GM12874 (cell line): Measurements from ENCODE around the gene KPNA2.

ENCODE experiments used
- TF ChIP-seq, protein P1 (sequence below): IDR thresholded peaks from 2 replicates; pipeline ENCODE4 v1.5.1; 2011; ENCODE audit warnings: low read depth, mild to moderate bottlenecking, control low read depth, low read length, moderate library complexity; ENCODE audit not compliant: insufficient read depth

KPNA2 gene

GRCh38 chr17:68074279-68074678, 38.7 kb downstream of the KPNA2 start:
- TF ChIP-seq, protein P1, sequence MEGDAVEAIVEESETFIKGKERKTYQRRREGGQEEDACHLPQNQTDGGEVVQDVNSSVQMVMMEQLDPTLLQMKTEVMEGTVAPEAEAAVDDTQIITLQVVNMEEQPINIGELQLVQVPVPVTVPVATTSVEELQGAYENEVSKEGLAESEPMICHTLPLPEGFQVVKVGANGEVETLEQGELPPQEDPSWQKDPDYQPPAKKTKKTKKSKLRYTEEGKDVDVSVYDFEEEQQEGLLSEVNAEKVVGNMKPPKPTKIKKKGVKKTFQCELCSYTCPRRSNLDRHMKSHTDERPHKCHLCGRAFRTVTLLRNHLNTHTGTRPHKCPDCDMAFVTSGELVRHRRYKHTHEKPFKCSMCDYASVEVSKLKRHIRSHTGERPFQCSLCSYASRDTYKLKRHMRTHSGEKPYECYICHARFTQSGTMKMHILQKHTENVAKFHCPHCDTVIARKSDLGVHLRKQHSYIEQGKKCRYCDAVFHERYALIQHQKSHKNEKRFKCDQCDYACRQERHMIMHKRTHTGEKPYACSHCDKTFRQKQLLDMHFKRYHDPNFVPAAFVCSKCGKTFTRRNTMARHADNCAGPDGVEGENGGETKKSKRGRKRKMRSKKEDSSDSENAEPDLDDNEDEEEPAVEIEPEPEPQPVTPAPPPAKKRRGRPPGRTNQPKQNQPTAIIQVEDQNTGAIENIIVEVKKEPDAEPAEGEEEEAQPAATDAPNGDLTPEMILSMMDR = no peak

DNA sequence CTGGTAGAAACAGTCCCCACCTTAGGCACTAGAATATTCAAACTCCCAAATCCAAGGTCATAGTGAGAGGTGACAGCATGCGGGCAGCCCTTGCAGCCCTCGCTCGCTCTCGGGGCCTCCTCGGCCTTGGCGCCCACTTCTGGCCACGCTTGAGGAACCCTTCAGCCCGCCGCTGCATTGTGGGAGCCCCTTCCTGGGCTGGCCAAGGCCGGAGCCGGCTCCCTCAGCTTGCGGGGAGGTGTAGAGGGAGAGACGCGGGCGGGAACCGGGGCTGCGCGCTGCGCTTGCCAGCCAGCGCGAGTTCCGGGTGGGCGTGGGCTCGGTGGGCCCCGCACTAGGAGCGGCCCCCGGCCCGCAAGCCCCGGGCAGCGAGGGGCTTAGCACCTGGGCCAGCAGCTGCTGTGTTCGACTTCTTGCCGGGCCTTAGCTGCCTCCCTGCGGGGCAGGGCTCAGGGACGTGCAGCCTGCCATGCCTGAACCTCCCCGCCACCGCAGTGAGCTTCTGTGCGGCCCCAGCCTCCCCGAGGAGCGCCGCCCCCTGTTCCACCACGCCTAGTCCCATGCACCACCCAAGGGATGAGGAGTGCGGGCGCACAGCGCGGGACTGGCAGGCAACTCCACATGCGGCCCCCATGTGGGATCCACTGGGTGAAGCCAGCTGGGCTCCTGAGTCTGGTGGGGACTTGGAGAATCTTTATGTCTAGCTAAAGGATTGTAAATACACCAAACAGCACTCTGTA, 45.0 kb downstream of the KPNA2 start:
- TF ChIP-seq, protein P1 = no peak

DNA sequence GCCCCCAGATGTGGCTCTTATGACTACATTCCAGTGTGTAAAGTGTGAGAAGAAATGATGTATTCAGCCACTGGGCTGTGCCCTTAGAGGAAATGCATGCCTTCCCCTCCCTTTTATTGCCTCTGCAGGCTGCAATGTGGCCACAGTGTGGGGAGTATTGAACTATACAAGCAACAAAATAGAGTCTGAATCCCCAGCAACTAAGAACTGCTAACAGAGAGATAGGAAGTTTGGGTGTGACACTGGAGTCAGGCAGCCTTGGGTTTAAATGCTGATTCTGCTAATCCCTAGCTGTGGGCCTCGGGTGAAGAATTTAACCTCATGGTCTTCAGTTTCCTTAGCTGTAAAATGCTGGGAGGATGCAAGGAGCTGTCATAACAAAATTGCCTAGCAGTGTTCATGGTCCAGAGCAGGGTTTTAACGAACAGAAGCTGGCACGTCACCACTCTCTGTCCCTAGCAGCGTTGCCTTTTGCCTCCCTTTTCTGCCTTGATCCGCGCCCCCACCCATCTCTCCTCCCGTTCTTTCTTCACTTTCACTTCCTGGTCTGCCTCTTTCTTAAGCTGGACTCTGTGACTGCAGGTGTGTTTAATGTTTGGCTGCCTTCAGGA, 50.3 kb downstream of the KPNA2 start:
- TF ChIP-seq, protein P1 = no peak

- TF ChIP-seq, protein P1 = no peak
Measured at GRCh38 chr17:68087851-68088250, 52.3 kb downstream of the KPNA2 start.

- TF ChIP-seq, protein P1 = no peak
Measured at GRCh38 chr17:68089881-68090280, 54.3 kb downstream of the KPNA2 start.

GRCh38 chr17:68094481-68095078, 59.0 kb downstream of the KPNA2 start:
- TF ChIP-seq, protein P1 = no peak

- TF ChIP-seq, protein P1 = no peak
Measured at GRCh38 chr17:68095205-68095811, 59.8 kb downstream of the KPNA2 start.
